ENCODE results near the gene RPL35.

GRCh38 chr9:124886866-124887492 is 25.2 kb upstream of the RPL35 start:
- TF ChIP-seq SREBF2 (IDR thresholded peaks at IDR 0.05; ENCODE audit: low read length) (no peak), CTCF (IDR thresholded peaks at IDR 0.05 in 2 of 3, conservative IDR thresholded peaks at IDR 0.05 in 1 of 3; ENCODE audit: control insufficient read depth in 2 of 3, extremely low read depth in 1 of 3, insufficient read depth in 1 of 3, low read depth in 3 of 3, low read length in 3 of 3) (no peak), BCL11A (IDR thresholded peaks at IDR 0.05; ENCODE audit: low read depth, low read length) (no peak), EP300 (IDR thresholded peaks at IDR 0.05; ENCODE audit: borderline replicate concordance in 1 of 2, control insufficient read depth in 1 of 2, low read depth in 2 of 2, low read length in 2 of 2) (no peak)

Data from GM12878 (cell line).